ENCODE data around the gene GTF3C4.

DNA sequence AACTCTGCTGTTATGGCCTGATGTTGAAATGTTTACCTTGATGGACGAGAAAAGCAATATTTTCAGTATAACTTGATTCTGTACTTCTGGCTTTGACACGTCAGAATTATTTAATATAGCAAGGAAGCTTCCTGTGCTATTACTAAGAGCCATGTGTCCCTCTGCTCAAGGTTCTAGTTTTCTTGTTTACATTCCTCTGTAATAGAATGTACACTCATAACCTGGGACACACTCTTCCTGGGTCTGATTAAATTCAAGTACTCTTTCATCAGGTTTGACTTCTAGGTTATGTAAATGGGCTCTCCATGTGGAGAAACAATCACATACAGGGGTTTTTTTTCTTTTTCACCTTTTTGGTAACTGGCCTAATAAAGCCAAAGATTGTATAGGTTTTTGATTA is 33.1 kb downstream of the GTF3C4 start:
- TF ChIP-seq, protein P1, sequence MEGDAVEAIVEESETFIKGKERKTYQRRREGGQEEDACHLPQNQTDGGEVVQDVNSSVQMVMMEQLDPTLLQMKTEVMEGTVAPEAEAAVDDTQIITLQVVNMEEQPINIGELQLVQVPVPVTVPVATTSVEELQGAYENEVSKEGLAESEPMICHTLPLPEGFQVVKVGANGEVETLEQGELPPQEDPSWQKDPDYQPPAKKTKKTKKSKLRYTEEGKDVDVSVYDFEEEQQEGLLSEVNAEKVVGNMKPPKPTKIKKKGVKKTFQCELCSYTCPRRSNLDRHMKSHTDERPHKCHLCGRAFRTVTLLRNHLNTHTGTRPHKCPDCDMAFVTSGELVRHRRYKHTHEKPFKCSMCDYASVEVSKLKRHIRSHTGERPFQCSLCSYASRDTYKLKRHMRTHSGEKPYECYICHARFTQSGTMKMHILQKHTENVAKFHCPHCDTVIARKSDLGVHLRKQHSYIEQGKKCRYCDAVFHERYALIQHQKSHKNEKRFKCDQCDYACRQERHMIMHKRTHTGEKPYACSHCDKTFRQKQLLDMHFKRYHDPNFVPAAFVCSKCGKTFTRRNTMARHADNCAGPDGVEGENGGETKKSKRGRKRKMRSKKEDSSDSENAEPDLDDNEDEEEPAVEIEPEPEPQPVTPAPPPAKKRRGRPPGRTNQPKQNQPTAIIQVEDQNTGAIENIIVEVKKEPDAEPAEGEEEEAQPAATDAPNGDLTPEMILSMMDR (IDR thresholded peaks at IDR 0.05) = no peak
- TF ChIP-seq POLR2A (IDR thresholded peaks at IDR 0.05) = no peak

Measured in body of pancreas (tissue), 4 donors.